Measurements from ENCODE around the gene A4GNT.

- TF ChIP-seq POLR2A (IDR thresholded peaks at IDR 0.05) (no peak), CTCF (IDR thresholded peaks at IDR 0.05) (peak in 10 of 12 donors; percentile 18 to 50 (median 30))
These were observed 48.3 kb upstream of the A4GNT start for GRCh38 chr3:138180375-138181029.
